GM18499 (cell line): ENCODE measurements around the gene CD81.

Experiments used
- ATAC-seq: cut with Tn5 transposase; IDR thresholded peaks from one replicate; pipeline ENCODE4 v1.9.1; 2021; ENCODE audit warnings: moderate number of reproducible peaks; ENCODE audit not compliant: insufficient read depth, unreplicated experiment

The CD81 gene

GRCh38 chr11:2388431-2389376 lies 11.6 kb downstream of the CD81 start:
- ATAC-seq, result no peak

DNA sequence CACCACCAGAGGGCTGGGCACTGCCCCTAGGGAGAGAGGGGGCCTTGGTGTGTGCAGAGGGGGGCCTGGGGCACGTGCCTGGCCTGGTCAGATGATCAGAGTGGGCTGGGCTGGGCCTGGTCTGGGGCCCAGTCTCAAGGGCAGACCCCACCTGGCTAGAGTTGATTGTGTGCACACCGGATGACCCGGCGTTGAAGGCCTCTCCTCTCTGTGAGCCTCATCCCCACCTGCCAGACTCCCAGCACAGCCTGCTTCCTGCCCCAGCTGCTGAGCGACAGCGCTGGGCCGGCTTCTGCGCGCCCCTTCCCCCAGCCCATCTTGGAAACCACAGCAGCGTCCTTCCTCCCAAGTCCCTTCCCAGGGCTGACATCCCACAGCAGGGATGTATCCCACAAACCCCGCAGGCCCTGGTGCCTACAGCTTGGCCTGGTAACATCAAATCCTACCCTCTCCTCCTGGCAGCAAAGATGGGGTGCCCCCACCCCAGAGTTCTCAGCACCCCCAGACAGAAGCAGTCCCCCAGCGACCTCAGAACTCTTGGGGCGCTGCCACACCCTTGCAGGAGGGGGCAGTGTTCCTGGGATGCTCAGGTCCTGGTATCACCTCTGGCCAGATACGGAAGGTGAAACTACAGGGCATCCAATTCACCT lies 12.4 kb downstream of the CD81 start:
- ATAC-seq, result no peak

- no peak for ATAC-seq
These were observed 13.1 kb downstream of the CD81 start for GRCh38 chr11:2390091-2390724.

GRCh38 chr11:2390725-2391151 lies 13.6 kb downstream of the CD81 start:
- no peak for ATAC-seq

DNA sequence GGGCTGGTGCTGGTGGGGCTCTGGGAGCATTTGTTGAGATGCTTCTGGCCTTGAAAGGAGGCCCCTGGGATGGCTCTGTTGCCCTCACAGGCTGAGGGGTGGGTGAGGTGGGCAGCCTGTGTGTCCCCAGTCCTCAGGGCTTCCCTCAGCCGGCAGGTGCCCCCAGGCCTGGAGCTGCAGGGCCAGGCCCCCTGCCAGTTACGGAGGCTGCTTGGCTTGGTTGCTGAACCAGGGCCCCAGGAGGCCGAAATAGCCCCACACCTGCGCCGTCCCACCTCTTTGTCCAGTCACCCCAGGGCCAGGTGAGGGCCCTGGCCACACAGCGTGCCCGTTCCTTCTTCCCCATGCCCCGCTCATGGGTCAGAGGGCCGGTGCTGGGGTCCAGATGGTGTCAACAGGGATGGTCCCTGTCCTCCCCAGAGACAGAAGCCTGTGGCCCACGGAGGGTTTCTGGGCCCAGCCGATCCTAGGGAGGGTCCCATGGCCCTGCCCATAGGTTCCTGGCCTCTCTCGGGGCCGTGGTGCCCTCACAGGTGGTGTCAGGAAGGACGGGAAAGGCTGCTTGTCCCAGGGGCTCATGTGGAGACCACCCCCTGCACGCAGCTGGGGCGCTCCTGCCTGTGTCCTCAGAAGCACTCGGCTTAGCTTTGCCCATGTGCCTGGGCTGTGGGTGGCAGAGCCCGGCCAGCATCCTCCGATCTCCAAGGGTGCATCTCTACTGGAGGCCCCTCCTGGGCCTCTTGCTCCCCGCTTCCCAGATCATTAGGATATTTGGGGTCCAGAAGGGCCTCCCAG lies 14.3 kb downstream of the CD81 start:
- ATAC-seq, result no peak

- no peak for ATAC-seq
These were observed 15.3 kb downstream of the CD81 start for GRCh38 chr11:2392241-2392959.

DNA sequence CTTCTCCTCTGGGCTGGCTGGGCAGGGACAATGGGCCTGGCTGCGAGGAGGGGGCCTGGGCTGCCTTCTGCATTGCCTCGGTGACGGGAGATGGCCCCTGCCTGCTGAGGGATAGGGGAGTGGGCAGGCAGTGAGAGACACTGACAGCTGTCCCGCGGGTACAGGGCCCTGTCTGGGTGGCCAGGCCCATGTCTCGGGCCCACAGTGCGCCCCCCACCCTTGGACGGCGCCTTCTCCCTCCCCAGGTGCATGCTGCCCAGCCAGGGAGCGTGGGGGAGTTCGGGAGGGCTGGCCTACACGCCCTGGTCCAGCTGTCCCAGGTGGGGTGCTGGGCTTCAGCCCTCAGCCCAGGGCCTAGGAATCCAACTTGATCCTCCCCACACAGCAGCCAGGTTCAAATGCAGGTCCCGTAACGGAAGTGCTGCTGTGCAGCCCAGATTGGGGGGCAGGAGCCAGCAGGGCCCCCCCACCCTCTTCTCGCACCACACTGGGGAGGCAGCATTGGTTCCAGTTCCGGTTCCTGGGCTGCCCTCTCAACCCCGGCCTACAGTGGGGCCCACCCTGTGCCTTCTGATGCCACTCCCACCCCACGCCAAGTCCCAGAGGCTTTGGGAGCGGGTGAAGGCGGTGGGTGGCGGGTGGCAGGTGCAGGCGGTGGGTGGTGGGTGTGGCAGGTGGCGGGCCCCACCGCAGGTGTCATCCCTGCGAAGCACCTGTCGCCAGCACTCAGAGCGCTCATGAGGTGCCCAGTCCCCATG lies 16.2 kb downstream of the CD81 start:
- ATAC-seq, result no peak

DNA sequence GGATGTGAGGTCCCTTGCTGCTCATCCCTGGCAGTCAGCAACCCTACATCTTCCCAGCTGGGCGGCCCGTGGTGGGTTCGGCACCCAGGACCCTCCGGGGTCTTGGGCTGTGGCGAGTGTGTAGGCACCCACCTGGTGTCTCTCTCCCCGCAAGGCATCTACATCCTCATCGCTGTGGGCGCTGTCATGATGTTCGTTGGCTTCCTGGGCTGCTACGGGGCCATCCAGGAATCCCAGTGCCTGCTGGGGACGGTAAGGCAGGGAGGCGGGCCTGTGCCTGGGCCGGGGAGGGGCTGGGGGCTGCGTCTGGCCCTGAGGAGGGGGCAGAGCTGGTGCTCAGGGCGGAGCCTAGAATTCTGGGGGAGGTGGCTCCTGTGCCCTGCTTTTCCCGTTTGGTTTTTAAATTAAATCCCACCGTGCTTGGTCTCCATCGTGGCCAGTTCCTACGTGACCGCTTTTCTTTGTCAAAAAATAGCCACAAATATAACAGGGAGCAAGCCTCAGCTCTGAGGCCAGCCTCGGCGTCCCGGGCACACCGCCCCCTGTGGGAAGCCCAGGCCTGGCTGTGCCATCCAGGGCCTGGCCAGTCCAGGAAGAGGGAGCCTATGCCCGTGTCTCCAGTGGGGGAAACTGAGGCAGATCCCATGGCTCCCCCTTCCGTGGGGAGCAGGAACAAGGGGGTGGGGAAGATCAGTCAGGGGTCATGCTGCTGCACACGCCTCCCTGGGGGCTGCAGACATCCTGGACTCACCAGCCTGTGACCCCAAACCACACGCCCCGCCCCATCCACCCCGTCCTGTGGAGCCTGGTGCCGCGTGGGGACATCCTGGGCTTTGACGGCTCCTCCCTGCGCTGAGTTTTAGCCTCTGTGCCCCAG lies 17.1 kb downstream of the CD81 start:
- no peak for ATAC-seq

- no peak for ATAC-seq
These were observed 17.7 kb downstream of the CD81 start for GRCh38 chr11:2394818-2395105.

- no peak for ATAC-seq
These were observed 18.2 kb downstream of the CD81 start for GRCh38 chr11:2395211-2395730.

DNA sequence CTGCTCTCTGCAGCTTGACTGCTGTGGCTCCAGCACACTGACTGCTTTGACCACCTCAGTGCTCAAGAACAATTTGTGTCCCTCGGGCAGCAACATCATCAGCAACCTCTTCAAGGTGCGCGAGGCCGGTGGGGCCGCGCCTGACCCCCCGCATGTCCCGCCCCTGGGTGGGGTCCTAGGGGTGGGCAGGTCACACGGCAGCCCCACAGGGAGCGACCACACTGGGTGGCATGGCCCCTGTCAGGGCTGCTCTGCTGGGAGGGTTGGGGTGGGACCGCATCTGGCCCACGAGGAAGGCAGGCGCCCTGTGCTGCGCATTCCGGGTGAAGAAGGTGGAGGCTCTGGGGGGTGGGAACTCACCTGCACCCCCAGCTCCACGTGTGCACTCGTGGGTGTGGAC lies 18.7 kb downstream of the CD81 start:
- no peak for ATAC-seq

GRCh38 chr11:2396471-2396870 lies 19.4 kb downstream of the CD81 start:
- no peak for ATAC-seq

GRCh38 chr11:2397005-2397404 lies 19.9 kb downstream of the CD81 start:
- ATAC-seq, result no peak

DNA sequence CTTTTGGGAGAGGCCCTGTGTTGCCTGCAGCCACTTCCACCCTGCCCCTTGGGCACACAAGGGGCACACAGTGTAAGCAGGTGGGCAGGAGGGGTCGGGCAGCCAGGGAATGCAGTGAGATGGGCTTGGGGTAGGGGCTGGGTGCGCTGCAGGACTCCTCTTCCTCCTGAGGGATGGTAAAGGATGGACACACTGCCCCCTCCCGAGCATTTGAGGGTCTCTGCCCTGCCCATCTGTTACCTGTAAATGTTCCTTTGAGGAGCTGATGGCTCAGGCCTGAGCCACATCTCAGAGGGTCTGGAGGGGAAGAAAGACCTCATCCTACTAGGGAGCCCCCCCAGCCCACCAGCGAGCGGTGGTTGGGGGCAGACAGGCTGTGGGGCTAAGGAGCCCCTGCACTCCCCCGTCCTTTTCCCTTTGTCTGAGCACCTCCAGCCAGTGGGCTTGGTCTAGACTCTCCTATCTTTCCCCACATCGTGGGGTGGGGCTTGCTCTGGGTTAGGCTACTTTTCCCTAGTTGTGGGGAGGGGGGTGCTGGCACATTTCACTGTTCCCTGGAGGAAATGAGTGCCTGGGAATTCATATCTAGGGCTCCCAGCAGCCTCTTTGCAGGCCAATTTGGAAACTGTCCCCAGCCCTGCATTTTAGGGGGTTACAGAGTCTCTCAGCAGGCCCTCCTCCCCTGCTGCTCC lies 21.7 kb downstream of the CD81 start:
- ATAC-seq, result no peak

DNA sequence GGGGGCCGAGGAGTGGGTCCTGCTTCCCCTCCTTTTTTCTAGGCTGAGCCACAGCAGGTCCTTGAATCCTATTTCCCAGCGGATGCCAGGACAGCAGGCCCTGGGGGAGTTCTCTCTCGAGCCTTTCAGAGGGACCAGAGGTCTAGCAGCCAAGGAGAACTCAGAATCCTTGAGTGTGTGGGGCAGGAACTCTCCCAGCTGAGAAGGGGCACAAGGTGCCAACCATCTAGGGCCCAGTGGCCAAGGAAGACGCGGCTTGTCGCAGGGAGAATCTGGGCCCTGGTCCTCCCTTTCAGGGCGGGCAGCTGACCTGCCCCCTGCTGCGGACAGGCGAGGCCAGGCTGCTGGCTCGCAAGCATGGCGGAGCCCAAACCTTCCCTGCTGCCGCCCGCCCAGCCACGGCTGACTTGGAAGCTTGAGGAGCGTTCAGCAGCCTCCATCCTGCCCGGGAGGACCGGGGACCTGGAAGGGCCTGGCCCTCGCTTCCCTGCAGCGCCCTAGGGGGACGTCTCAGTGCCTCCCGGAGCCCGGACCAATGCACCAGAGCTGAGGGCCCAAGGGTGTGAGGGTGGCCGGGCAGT lies 22.5 kb downstream of the CD81 start:
- ATAC-seq, result peak; percentile 4

DNA sequence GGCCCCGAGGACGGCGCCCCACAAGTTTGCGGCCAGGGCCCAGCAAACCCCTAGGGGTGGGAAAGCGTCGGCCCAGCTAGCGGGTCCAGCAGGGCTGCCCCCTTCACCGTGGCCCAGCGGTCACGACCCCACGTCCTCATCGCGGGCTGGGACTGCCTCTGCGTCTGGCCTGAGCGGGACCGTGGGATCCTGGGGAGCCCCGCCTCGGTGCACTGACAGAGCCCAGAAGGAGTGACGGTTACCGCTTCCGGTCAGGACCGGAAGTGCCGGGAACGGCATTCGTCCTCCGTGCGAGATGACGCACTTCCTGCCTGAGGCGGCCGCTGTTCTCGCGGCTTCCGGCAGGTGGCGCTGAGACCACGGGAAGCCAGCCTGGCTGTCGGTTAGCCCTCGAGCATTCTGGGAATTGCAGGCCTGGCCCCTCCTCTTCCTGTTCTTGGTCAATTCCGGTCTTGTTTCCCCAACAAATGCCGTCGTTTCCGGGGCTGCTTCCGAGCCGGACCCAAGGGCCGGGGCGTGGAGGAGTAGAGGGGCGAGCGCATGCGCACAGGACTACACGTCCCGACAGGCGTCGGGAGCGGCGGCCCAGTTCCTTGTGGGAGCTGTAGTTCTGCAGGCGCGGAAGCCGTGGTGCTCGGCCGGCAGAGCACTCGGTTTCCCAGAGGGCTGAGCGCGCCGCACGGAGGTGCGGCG lies 23.1 kb downstream of the CD81 start, which contains the start of gene TSSC4:
TSSC4 (plus strand) TSS at position 682 of the 693 bp plus-strand sequence. CDS start 1,884 bp downstream, outside the sequence.
- ATAC-seq, result peak; percentile 66
